ENCODE measurements around the gene SPTLC1. TPM values are rescaled to one million over a fixed set of nuclear protein-coding genes. Genes with fewer than 3 reads are reported as not detected.
"Not testable (repeated sequence)": the region's sequence is repeated elsewhere in the genome, so short reads cannot be mapped to it uniquely, and the experiment has no call there.

Gene SPTLC1
- polyA plus RNA-seq, 3 donors from 2014 or later: 33.0 to 51.3 (median 39.5) TPM

DNA sequence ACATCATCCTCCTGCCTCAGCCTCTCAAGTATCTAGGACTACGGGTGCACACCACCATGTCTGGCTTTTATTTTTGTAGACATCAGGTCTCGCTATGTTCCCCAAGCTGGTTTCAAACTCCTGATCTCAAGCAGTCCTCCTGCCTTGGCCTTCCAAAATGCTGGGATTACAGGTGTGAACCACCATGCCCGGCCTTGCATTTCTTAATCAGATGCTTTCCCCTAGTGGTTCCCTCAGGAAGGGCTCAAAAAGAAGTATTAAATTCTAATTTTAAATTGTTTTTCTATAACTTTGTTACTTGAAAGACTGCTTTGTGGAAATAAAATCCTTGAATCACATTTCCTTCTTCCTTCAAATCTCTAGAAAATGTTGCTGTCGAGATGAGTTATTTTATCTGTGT is 85.7 kb downstream of the SPTLC1 start:
- Mint-ChIP-seq H3K9me3 (no peaks in the 10 kb centered on the region), H3K4me1 (no peaks in the 10 kb centered on the region), H3K4me3 (no peak overlapping the region), H3K36me3 (peaks cover 18 to 23% (median 18%) of the 10 kb centered on the region in 3 donors), H3K27me3 (ENCODE audit: low read depth in 3 of 3) (no peaks in the 10 kb centered on the region), H3K27ac (no peak overlapping the region)
- no peak for DNase-seq

GRCh38 chr9:92026206-92027002 is 88.8 kb downstream of the SPTLC1 start:
- no peaks in the 10 kb centered on the region for H3K9me3 Mint-ChIP-seq
- no peak overlapping the region for H3K4me3 Mint-ChIP-seq
- no peak for DNase-seq
- peaks cover 0 to 2% (median 0%) of the 10 kb centered on the region in 3 donors for H3K27me3 Mint-ChIP-seq (ENCODE audit: low read depth in 3 of 3)
- H3K36me3 Mint-ChIP-seq: peaks cover 7 to 14% (median 9%) of the 10 kb centered on the region in 3 donors
- H3K27ac Mint-ChIP-seq: no peak overlapping the region
- H3K4me1 Mint-ChIP-seq: no peaks in the 10 kb centered on the region

DNA sequence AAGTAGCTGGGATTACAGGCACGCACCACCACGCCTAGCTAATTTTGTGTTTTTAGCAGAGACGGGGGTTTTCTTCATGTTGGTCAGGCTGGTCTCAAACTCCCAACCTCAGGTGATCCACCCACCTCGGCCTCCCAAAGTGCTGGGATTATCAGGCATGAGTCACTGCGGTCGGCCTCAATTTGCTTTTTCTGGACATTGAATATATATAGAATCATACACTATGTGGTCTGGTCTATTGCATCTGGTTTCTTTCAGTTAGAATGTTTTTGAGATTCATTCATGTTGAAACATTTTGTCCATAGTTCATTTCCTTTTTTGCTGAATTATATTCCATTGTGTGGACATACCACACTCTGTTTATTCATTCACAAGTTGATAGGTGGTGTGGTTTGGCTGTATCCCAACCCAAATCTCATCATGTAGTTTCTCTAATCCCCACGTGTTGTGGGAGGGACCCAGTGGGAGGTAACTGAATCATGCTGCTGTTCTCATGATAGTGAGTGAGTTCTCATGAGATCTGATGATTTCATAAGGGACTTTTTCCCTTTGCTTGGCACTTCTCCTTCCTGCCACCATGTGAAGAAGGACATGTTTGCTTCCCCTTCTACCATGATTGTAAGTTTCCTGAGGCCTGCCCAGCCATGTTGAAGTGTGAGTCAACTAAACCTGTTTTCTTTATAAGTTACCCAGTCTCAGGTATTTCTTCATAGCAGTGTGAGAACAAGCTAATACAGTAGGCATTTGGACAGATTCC is 93.2 kb downstream of the SPTLC1 start:
- H3K4me1 Mint-ChIP-seq; DNase-seq; H3K27ac Mint-ChIP-seq; H3K4me3 Mint-ChIP-seq; H3K27me3 Mint-ChIP-seq (ENCODE audit: low read depth in 3 of 3); H3K36me3 Mint-ChIP-seq; H3K9me3 Mint-ChIP-seq: not testable (repeated sequence)

DNA sequence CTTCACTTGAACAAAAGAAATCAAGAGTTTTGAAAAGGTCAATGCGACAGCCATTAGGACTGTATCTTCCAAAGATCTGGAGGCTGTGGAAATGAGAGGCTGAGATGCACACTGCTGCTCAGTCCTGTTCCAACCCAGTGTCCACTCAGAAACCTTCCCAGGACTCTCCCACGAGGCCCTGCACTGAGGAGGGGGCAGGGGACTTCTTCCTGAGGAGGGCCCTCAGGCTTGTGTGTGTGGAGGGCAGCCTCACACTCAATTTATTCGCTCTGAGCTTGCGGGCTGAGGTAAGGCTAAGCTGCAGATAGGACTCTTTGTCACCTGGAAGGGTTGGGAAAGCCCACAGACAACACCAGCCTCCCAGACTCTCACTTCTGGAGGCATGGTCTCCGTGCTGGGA is 95.6 kb downstream of the SPTLC1 start:
- Mint-ChIP-seq H3K36me3 (no peaks in the 10 kb centered on the region), H3K27ac (no peak overlapping the region)

GRCh38 chr9:92010705-92011536 is 104.3 kb downstream of the SPTLC1 start:
- Mint-ChIP-seq H3K4me3 (no peak overlapping the region), H3K36me3 (no peaks in the 10 kb centered on the region), H3K4me1 (no peaks in the 10 kb centered on the region), H3K9me3 (peaks cover 0 to 9% (median 2%) of the 10 kb centered on the region in 6 donors), H3K27ac (no peak overlapping the region), H3K27me3 (ENCODE audit: low read depth in 3 of 3) (peaks cover 0 to 2% (median 2%) of the 10 kb centered on the region in 3 donors)
- no peak for DNase-seq

More for the DNA sequence above, 95.6 kb downstream of the SPTLC1 start:
- H3K27me3 Mint-ChIP-seq (ENCODE audit: low read depth in 3 of 3): peaks cover 2 to 5% (median 2%) of the 10 kb centered on the region in 3 donors
- no peak for DNase-seq
- H3K4me3 Mint-ChIP-seq: no peak overlapping the region
- no peaks in the 10 kb centered on the region for H3K4me1 Mint-ChIP-seq
- H3K9me3 Mint-ChIP-seq: peaks cover 0 to 4% (median 2%) of the 10 kb centered on the region in 6 donors

GRCh38 chr9:92010253-92010652 is 105.0 kb downstream of the SPTLC1 start:
- not testable (repeated sequence) for H3K9me3 Mint-ChIP-seq; H3K27ac Mint-ChIP-seq; DNase-seq; H3K36me3 Mint-ChIP-seq; H3K4me1 Mint-ChIP-seq; H3K27me3 Mint-ChIP-seq (ENCODE audit: low read depth in 3 of 3); H3K4me3 Mint-ChIP-seq

DNA sequence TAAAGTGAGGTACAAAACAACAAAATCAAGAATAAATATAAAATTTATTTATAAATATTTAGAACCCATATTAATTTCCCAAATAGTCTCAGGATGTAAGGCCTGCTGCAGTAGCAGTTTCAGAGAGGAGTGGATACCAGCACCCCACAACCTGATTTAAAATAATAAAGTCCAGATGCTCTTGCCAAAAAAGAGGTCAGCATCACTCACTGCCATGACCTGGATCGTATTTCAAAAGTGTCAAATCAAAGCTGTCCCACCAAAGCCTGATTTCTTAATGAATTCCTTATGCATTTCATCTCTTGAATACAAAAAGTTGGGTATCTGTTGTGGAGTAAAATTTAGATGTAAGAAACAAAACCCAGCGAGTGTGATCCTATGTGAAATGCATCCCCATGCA is 107.2 kb downstream of the SPTLC1 start:
- Mint-ChIP-seq H3K36me3 (no peaks in the 10 kb centered on the region), H3K4me1 (no peaks in the 10 kb centered on the region), H3K27ac (no peak overlapping the region), H3K27me3 (ENCODE audit: low read depth in 3 of 3) (peaks cover 0 to 3% (median 2%) of the 10 kb centered on the region in 3 donors), H3K9me3 (no peaks in the 10 kb centered on the region), H3K4me3 (no peak overlapping the region)
- DNase-seq: no peak

DNA sequence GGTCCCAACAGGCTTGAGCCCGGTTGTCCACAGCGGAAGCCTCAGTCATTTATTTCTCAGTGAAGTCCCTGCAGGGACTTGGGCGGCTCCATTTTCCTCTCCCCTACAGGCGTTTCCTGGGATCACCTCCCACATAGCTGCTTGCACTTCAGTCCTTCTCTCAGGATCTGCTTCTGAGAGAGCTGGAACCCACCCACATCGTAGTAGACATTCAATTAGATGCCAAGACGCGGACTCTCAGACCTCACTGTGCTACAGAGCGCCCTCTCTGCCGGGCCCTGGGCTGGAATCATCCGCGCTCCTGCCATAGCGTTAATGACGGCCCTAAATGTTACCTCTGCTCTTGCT is 111.2 kb downstream of the SPTLC1 start:
- Mint-ChIP-seq H3K4me3 (no peak overlapping the region), H3K4me1 (no peaks in the 10 kb centered on the region), H3K36me3 (no peaks in the 10 kb centered on the region), H3K27me3 (ENCODE audit: low read depth in 3 of 3) (peaks cover 0 to 6% (median 3%) of the 10 kb centered on the region in 3 donors), H3K9me3 (no peaks in the 10 kb centered on the region), H3K27ac (no peak overlapping the region)
- no peak for DNase-seq

DNA sequence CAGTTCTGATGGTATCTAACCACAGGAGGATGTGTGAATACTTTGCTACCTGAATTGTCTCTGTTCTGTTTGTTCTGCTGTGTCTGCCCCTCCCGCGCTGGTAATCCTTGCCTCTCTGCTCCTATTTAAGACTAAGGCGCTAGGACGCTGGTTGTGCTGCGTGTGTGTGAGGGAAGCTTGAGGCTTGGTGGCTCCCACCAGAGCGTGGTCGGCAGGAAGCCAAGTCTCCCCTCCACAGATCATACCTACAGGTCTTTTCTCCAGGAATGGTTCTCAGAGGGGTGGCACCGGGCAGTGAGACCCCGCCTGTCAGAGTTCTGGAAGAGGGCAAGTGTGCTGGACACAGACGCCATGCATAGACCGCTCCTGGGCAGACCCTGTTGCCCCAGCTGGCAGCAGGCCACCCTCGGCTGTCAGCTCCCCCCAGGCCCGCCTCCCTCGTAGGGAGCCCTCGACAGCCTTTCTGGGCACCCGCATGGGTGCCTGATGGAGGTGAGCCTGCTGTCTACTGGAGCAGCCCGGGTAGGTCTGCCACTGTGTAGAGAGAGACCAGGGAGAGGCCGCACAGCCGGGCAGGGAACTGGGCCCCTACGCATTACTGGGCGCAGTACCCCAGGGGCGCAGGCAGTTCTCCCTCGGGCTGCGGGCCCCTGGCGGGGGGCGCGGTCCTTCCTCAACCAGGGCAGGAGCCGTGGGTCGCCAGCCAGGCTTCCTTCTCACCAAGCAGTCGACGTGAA is 111.7 kb downstream of the SPTLC1 start:
- H3K4me1 Mint-ChIP-seq: no peaks in the 10 kb centered on the region
- peak overlapping the region in 1 of 6 donors; percentile 24 for H3K27ac Mint-ChIP-seq
- H3K36me3 Mint-ChIP-seq: no peaks in the 10 kb centered on the region
- no peaks in the 10 kb centered on the region for H3K9me3 Mint-ChIP-seq
- no peak overlapping the region for H3K4me3 Mint-ChIP-seq
- no peak for DNase-seq
- H3K27me3 Mint-ChIP-seq (ENCODE audit: low read depth in 3 of 3): peaks cover 2 to 6% (median 6%) of the 10 kb centered on the region in 3 donors

GRCh38 chr9:92001948-92002347 is 113.3 kb downstream of the SPTLC1 start:
- not testable (repeated sequence) for H3K27me3 Mint-ChIP-seq (ENCODE audit: low read depth in 3 of 3); H3K4me3 Mint-ChIP-seq

GRCh38 chr9:92001244-92001643 is 114.0 kb downstream of the SPTLC1 start:
- H3K27me3 Mint-ChIP-seq (ENCODE audit: low read depth in 3 of 3): peaks cover 2 to 8% (median 4%) of the 10 kb centered on the region in 3 donors
- no peaks in the 10 kb centered on the region for H3K4me1 Mint-ChIP-seq
- no peaks in the 10 kb centered on the region for H3K9me3 Mint-ChIP-seq
- H3K36me3 Mint-ChIP-seq: no peaks in the 10 kb centered on the region
- no peak overlapping the region for H3K27ac Mint-ChIP-seq
- no peak for DNase-seq
- H3K4me3 Mint-ChIP-seq: no peak overlapping the region

More at GRCh38 chr9:92001948-92002347, 113.3 kb downstream of the SPTLC1 start:
- H3K4me1 Mint-ChIP-seq, H3K27ac Mint-ChIP-seq, H3K9me3 Mint-ChIP-seq, DNase-seq, H3K36me3 Mint-ChIP-seq: not testable (repeated sequence)

DNA sequence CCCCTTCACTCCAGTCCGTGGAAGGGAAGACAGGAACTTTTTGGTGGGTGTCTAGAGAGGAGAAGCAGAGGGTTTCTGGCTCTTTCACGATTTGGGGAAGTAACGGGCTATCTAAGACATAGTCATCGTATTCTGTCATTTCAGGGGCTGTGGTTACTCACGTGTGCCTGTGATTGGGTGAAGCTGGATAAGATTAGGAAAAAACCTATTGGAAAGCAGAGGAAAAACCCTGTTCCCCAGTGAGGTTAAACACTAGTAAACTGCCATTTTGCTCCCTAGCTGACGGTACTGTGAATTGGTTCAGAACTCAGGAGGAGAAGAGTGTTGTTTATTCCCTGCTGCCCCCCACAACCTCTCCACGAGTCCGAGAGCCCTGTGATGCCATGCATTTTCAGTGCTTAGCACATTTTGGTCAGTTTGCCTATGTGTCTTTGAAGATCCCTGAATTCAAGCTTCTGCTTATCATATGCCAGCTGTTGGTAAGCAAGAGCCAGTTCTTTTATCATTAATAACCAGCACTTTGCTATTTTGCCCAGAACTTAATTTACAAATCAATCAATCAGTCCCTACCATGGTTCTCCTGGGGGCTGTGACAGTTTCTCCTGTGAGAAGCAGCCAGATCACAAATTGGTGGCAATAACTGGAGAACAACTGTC is 120.1 kb downstream of the SPTLC1 start:
- H3K27ac Mint-ChIP-seq: no peak overlapping the region
- peaks cover 1 to 13% (median 5%) of the 10 kb centered on the region in 3 donors for H3K27me3 Mint-ChIP-seq (ENCODE audit: low read depth in 3 of 3)
- no peak for DNase-seq
- H3K9me3 Mint-ChIP-seq: no peaks in the 10 kb centered on the region
- H3K4me1 Mint-ChIP-seq: no peaks in the 10 kb centered on the region
- no peak overlapping the region for H3K4me3 Mint-ChIP-seq
- no peaks in the 10 kb centered on the region for H3K36me3 Mint-ChIP-seq

DNA sequence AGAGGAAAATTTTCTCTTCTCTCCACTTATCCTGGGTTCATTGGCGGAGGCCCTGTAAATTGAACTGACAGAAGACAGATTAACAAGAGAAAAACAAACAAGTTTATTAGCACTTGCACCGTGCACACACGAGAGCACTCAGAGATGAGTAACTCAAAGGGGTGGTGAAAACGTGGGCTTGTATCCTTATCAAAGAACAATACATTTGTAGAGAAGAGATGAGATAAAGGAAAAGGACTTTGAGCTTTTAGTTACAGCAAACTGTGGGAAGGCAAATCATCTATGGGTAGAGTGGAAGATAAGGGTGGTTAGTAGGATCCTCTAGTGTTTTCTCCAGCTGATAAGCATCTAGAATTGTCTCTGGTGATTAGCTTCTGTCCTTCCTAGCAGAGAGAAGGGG is 120.8 kb downstream of the SPTLC1 start:
- H3K27ac Mint-ChIP-seq: no peak overlapping the region
- no peaks in the 10 kb centered on the region for H3K4me1 Mint-ChIP-seq
- H3K4me3 Mint-ChIP-seq: no peak overlapping the region
- no peak for DNase-seq
- no peaks in the 10 kb centered on the region for H3K36me3 Mint-ChIP-seq
- H3K27me3 Mint-ChIP-seq (ENCODE audit: low read depth in 3 of 3): peaks cover 3 to 14% (median 5%) of the 10 kb centered on the region in 3 donors
- H3K9me3 Mint-ChIP-seq: no peaks in the 10 kb centered on the region
